Choroid plexus epithelial cell (primary cell): ENCODE measurements around the gene NPTN.

ENCODE experiments used
- DNase-seq: peaks from one replicate; pipeline ENCODE4 v3.0.0-alpha.2; 2010; ENCODE audit warnings: low read depth
- H3K4me3 ChIP-seq: 2 replicates; pipeline ENCODE4 v1.5.1; 2011; ENCODE audit warnings: low read depth, mild to moderate bottlenecking, control low read depth, low read length, moderate library complexity
- CTCF ChIP-seq: conservative IDR thresholded peaks from 2 replicates; pipeline ENCODE4 v1.5.1; 2011; ENCODE audit warnings: low read depth, mild to moderate bottlenecking, control low read depth, inconsistent platforms, low read length, moderate library complexity

Gene NPTN

GRCh38 chr15:73633111-73633990 lies at the start of gene NPTN:
Gene NPTN (minus strand): TSS chr15:73633389. CDS start chr15:73633215, 174 bp downstream.
- TF ChIP-seq CTCF: no peak
- peak; percentile 99 for DNase-seq
- peak within 1 kb of the TSS; percentile 84 for H3K4me3 ChIP-seq

GRCh38 chr15:73682600-73683090 lies 49.5 kb upstream of the NPTN start:
- DNase-seq: no peak
- TF ChIP-seq CTCF: no peak
- H3K4me3 ChIP-seq: no peak overlapping the region

DNA sequence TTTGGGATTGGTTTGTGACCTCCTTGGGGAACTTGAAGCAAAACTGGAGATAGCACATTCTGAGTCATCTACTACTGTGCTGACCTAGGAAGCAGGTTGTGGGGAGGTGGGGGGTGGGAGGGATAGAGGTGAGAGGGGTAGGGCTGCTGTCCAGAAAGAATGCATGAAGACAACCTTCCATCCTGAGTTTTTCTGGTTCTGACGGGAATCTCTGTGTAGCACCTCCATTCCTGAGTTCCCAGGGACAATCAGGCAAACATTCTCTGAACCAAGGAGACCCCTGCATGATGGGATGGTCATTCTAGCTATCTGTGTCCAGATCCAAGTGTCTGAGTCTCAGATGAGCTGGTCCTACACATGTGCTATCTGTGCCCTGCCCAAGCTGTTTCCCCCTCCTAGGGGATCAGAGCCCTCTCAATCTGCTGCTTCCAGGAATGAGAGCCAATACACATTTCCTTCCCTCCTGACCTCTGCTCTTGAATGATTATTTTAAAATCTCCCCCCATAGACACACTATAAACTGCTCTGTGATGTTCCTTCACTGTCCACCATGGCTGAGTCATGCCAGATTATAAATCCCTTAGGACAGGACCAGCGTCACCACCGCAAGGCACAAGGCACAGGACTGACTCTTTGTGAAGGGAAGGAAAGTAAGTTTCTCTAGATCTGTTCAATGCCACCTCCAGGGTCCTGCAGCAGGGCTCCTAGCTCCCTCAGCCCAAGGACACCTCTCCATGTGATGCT lies 48.8 kb upstream of the NPTN start:
- H3K4me3 ChIP-seq: no peak overlapping the region
- no peak for DNase-seq
- no peak for TF ChIP-seq CTCF

GRCh38 chr15:73681063-73681462 lies 47.9 kb upstream of the NPTN start:
- TF ChIP-seq CTCF: no peak
- no peak overlapping the region for H3K4me3 ChIP-seq
- no peak for DNase-seq

GRCh38 chr15:73680549-73680948 lies 47.4 kb upstream of the NPTN start:
- no peak for DNase-seq
- no peak overlapping the region for H3K4me3 ChIP-seq

DNA sequence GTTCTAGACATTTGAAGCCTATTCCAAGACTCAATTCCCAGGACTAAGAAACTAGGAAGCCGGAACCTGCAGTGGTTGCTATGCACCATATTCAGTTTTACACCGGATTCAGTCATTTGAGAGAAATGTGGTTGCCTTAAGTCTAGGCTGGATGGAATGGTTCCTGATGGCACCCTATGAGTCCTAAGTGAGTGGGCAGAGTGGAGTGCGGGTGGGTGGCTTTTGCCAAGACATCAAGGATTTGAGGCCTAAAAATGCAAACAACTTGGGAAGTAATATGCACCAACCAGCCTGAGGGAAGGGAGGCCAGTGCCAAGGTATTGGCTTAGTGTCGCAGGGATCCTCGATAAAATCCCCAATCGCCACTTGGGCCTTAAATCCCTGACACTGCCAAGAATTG lies 46.8 kb upstream of the NPTN start:
- DNase-seq: no peak
- H3K4me3 ChIP-seq: no peak overlapping the region
- TF ChIP-seq CTCF: no peak

More at GRCh38 chr15:73680549-73680948, 47.4 kb upstream of the NPTN start:
- TF ChIP-seq CTCF: no peak
